Epidermal melanocyte (primary cell): ENCODE measurements around the gene NEU3.
"Not testable (repeated sequence)": the region's sequence is repeated elsewhere in the genome, so short reads cannot be mapped to it uniquely, and the experiment has no call there.

Experiments used
- DNase-seq: peaks from one replicate; pipeline ENCODE4 v3.0.0; 2011; ENCODE audit warnings: low spot score; ENCODE audit not compliant: insufficient read length

The NEU3 gene

DNA sequence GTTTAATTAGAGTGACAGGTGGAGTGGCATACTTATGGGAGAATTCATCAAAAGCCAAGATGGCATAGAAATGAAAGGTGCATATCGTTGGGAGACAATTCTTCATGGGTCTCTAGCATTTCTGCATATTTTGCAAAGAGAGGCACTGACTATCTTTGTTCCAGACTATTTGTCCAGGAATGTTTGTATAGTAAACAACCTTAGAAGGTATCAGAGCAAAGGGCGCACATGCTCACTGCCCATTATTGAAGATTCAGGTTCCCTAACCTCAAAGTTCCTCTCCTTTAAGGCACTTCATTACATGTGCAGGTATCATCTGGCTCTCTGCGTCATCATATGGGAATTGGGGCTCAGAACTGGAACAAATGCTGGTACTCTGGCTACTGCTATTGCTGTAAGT, 4.7 kb upstream of the NEU3 start:
- DNase-seq: no peak

DNA sequence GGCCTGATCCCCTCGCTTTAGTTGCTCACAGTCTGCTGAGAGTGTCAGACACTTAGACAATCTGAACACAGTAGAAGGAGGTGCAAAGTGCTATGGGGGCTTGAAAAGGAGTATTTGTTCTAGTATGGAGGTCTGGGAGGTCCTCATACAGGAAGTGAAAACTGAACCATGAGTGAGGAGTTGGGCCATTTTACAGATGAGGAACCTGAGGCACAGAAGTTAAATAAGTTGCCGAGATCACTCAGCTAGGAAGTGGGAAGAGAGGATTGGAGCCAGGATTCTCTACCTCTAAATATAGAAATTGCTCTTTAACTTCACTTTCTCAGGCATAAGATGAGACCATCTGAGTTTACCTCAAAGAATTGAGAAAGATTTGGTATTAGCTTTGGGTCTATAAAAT, 4.0 kb upstream of the NEU3 start:
- no peak for DNase-seq

DNA sequence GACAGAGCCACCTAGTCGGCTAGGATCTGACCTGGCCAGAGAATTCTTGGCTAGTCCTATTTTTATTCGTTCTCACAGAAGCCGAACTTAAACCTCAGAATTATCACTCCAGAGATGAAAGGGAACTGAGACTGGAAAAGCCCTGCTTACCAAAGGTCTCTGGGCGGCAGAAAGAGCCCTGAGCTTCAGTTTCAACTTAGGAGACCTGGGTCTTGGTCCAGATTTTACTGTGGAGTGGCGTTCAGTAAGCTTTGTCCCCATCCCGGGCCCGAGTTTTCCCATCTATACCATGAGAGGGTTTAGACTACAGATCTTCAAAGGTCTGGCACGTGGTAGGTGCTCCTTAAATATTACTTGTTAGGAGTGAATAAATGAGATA, 516 bp downstream of the NEU3 start:
- no peak for DNase-seq

DNA sequence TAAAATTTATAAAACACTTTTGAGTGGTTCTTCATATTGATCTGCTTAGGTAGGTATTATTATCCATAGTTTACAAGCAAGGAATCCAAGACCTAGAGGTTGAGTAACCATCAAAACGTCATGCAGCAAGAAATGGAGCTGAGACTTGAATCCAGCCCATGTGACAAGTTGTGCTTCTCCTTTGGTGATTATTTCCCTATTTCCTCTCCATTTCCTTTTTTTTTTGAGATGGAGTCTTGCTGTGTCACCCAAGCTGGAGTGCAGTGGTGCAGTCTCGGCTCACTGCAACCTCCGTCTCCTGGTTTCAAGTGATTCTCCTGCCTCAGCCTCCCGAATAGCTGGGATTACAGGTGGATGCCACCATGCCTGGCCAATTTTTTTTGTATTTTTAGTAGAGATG, 1.4 kb downstream of the NEU3 start:
- DNase-seq: not testable (repeated sequence)

DNA sequence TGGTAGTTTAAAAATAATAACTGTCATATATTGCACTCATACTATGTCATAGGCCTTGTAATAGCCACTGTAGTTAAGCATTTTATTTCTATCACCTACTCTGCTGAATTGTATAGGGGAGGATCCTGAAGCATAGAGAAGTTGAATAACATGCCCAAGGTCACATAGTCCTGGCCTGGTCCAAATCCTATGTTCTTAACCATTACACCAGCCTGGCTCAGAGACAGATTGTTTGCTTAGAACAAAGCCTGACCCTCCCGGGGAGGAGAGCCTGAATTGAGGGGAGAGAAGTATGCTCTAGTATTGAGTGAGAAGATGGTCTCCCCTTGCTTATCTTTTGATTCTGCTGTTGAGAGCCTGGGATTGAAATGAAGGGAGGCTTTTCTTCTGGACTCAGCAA, 2.2 kb downstream of the NEU3 start:
- DNase-seq: no peak

DNA sequence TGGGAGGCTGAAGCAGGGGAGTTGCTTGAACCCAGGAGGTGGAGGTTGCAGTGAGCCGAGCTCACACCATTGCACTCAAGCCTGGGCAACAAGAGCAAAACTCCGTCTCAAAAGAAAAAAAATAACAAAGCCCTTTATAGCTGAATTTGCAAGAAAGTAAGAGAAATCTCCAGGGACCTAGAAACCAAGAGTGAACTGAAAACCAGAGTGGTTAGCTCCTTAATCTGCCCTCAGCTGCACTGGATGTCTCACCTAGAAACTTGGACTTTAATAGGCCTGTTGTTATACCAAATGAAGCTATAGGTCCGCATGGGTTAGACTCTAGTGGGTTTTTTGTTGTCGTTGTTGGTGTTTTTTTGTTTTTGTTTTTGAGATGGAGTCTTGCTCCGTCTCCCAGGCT, 4.1 kb downstream of the NEU3 start:
- DNase-seq: no peak

DNA sequence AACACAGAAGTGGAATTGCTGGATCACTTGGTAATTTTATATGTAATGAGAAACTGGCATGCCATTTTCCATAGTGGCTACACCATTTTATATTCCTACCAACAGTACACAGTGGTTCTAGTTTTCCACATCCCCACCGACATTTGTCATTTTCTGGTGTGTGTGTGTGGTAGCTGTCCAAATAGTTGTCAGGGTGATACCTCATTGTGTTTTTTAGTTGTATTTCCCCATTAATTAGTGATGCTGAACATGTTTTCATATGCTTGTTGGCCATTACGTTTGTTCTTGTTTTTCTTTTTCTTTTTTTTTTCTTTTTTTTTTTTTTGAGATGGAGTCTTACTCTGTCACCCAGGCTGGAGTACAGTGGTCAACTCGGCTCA, 12.2 kb downstream of the NEU3 start:
- DNase-seq: no peak

DNA sequence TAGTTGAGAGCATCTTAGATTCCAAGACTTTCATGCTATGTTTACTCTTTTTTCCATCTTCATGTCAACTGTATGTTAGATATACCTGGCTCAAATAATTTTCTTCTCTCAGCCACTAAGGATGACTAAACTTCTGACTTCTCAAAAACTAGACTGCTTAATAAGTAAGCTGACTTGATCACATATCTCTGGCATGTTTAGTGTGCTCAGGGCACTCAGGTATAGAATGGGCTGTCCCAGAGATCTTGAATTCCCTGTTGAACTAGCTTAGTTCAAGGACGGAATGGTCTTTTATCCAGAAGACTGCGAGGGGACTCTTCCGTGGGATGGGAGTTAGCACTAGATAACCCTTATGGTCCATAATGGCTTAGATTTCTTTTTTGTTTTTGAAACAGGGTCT, 13.0 kb downstream of the NEU3 start:
- no peak for DNase-seq

DNA sequence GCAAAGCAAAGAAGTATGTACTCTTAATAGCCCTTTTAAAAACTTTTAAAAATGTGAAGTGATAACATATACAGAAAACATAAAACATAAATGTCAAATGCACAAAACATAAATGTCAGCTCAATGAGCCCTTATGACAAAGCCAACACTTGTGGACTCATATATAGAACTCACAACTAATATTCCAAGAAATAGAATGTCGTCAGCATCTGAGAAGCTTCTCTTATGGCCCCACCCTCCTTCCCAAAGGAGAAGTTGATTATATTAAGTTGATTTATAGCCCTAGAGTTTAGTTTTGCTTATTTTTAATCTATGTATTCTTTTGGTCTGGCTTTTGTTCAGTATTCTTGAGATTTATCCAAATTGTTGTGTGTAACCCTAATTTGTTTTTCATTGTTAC, 13.8 kb downstream of the NEU3 start:
- DNase-seq: no peak

DNA sequence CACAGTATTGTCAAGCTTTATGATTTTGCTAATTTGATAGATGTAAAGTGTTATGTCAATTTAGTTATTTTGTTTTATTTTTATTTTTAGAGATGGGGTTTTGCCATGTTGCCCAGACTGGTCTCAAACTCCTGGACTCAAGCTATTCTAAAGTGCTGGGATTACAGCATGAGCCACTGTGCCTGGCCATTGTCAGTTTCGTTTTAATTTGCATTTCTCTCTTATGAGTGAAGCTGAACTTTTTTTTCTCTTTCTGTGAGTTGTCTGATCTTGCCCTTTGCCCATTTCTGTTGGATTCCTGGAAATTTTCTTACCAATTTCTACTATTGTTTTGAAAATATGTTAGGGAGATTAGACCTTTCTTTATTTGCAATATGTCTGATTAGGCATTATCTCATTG, 15.5 kb downstream of the NEU3 start:
- no peak for DNase-seq

DNA sequence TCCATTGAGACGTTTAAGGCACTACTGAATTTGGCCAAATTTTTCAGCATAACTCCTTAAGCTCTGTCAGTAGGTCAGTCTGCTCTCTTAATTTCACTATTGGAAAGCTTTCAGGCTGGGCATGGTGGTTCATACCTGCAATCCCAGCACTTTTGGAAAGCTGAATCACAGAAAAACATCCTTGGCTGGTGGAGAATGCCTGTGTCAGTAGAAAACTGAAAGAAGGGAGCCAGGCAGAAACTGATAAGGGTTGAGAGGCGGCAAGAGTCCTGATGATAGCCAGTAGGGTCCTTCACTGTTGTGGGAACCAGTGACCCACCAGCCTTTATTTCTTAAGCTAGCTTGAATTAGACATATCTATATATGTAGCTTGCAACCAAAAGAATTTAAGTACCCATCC, 22.6 kb downstream of the NEU3 start:
- DNase-seq: no peak

DNA sequence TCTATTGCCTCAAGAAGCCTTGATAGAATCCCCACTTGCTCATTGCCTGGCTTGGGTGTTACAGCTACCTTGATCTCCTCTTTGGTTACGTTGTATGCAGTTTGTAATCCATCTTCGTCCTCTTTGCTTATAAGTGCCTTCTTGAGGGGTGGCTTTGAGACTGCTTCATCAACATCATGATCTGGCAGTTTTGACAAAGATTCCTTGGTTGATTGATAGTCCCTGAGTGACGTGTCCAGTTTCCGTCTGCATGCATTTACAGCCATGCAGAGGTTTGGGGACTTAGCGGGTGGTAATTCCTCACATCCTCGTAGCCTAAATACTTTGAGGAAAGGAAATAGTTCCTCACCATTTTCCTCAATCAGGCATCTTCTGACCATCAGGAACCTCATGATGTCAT, 23.1 kb downstream of the NEU3 start:
- no peak for DNase-seq

DNA sequence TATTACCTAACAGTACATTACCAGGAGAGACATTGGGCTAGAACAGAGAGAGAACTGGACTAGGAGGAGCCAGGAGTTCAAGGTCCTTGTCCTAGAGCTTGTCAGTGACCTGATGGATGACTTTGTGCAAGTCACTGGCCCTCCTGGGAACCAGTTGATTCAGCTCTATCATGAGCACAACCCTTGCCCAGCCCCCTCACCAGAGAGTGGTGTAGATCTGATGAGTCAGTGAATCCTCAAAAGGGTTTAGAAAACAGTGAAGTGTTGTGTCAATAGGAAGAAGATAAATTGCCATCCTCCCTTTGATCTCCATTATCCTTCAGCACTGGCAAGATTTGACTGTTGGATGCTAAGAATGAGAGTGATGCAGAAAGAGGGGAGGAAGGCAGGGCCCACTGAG, 24.3 kb downstream of the NEU3 start:
- no peak for DNase-seq

DNA sequence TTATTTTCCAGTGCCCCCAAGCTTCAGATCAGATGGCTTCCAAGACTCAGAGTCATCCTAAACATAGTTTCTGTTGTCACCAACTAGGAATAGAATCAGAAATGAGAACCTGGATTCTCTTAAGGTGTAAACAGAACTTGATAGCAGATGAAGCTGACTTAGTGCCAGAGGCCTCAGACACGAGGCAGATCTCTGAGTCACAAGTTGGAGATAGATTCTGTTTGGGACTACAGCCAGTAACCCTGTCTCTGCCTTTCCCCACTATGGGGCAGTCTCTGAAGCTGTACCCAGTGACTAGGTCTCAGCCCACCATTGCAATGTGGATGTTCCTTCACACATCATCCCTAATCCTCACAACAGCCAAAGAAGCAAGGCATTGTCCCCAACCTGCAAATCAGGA, 25.4 kb downstream of the NEU3 start:
- no peak for DNase-seq

DNA sequence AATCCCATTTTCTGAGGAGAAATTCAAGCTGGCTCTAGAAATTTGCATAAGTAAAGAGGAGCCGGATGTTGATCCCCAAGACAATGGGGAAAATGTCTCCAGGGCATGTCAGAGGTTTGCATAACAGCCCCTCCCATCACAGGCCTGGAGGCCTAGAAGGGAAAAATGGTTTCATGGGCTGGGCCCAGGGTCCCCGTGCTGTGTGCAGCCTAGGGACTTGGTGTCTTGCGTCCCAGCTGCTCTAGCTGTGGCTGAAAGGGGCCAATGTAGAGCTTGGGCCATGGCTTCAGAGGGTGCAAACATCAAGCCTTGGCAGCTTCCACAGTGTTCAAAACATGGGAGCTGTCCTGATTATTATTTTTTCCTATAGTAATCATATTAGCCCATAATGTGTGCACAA, 30.5 kb downstream of the NEU3 start:
- DNase-seq: not testable (repeated sequence)

DNA sequence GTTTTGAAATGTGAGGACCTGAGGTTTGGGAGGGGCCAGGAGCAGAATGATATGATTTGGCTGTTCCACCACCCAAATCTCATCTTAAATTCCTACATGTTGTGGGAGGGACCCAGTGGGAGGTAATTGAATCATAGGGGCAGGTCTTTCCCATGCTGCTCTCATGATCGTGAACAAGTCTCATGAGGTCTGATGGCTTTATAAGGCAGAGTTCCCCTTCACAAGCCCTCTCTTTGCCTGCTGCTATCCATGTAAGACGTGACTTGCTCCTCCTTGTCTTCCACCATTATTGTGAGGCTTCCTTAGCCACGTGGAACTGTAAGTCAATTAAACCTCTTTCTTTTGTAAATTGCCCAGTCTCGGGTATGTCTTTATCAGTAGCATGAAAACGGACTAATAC, 31.6 kb downstream of the NEU3 start:
- DNase-seq: not testable (repeated sequence)

DNA sequence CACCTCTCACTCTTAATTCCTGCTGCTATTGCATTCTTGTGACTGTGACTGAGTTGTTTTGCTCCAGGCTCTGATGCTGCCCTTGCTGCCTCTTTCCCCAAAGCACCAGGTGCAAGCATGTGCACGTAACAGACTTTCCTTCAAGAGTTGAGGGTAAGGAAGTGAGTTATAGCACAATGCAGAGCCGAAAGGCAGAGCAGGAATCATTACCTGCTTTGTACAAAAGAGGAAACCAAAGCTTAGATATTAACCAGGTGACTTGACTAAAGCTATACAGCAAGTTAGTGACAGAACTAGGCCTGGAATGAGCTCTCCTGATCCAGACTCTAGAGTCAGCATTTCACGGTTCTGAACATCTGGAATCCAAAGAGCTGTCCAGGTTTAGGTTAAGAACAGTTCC, 33.6 kb downstream of the NEU3 start:
- DNase-seq: no peak

DNA sequence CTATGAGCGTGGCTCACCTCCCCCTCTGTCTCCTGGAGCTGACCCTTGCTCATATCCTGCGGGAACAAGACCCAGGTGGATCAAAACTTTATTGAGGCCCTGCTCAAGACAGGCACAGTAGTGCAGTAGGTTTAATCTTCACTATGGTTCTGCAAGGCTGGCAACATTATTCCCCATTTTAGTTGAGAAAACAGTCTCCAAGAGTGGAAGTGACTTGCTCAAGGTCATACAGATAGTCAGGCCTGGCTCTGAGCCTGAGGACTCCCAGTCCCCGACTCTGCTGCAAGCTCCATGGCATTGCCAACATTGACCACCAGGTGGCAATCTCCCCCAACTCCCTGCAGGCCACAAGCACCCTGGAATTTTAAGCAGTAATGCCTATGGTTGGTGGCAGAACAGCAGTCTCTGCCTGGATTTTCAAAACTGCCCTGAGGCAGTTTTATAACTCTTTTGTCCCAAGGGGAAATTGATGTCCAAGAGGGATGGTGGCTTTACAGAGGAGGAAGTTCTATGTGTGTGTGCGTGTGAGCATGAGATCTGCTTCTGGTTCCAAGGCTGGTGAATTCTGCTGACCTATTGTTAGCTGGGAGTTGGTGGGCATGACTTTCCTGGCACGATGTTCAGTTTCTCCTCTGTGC, 34.1 kb downstream of the NEU3 start:
- DNase-seq: peak; percentile 81

DNA sequence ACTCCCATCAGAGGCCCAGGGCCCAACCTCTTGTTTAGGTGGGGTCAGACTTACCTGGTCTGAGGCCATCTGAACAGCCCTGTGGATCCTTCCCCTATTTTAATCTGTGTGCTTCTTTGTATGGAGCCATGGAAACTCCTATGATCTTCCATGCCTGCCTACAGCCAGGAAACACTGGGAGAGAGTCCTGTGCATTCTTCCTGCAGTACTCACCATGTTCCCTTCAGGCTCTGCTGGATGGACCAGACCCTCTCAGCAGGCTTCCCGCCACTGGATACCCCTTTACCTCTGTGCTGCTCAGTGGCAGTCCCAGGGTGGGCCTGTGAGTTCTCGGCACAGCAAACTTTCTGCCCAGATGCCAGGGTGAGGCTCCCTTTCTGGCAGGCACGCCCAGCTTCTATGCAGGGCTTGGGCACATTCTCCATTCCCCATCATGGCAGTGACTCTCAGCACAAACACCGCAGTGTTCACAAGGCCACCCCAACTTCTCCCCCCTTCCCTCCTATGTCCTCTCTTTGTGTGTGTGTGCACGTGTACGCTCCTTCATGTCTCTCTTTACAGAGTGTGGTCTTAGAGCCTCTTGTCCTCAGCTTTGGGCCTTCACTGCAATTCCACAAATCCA, 34.8 kb downstream of the NEU3 start:
- DNase-seq: no peak

DNA sequence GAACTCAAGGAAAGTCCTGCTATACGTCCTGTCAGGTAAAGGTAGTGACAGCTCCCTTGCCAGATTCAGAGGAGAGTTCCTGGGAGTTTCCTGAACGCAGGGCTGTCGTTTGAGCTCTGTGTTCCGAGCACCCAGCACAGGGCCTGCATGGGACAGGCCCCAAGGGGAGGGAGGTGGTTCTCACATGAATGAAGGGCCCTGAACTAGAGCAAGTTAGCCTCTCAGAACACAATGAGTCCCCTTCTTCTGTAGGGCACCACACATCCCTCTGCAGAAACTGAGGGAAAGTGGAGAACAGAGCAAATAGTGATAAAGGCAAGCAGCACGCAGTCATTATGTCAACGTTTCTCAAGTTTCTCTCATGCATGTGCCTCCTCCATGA, 35.3 kb downstream of the NEU3 start:
- peak; percentile 50 for DNase-seq

DNA sequence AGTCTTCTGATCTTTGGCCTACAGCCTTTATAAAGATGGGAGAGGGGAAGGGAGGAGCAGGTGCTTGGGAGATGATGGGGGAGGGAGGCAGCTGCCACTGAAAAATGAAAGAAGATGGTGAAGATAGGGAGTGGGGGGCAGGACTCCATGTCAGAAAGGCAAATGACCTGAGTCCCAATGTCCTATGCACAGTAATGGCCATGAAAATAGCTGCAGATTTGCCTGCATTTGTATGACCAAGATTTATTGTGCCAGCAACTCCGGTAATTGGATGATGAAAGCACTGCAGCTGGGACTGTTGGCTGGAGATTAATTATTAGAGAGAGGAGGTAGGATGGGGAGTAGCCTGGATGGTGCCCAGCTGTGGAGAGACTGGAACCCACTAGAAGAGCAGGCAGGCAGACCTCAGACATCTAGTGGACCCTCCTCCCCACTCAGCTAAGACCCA, 36.1 kb downstream of the NEU3 start:
- DNase-seq: no peak

DNA sequence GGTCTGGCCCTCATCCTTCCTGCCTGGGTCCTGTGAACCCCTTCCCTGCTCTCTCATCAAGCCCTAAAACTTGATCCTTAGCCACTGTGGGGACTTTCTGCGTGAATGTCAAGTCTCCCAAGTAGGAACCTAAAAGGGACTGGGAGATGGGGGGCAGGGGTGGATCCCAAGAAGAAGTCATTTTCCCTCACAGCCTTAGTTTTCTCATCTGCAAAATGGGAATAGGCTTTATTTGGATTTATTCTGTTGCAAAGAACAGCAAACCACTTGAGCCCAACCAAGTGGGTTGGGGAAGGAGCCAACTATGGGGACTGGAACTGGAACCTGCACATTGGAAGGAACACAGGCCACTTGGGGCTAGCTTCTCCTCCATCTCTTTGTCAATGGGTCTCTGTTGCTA, 36.8 kb downstream of the NEU3 start:
- DNase-seq: no peak

DNA sequence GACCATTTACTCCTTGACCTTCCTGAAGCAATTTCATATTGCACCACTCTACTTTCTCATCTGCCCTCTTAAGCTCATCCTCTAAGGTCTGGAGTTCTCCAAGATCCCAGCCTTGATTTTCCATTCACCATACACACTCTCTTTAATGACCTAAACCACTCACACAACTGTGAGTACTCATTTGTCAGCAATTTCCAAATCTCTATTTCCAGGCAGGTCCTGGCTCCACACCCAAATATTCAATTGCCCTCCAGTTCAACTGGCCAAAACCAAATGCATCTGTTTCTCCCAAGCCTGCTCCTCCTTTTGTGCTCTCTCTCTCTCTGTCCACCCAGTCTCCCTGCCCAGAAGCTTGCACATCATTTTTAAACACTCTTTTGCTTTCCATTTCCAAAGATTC, 39.6 kb downstream of the NEU3 start:
- no peak for DNase-seq

DNA sequence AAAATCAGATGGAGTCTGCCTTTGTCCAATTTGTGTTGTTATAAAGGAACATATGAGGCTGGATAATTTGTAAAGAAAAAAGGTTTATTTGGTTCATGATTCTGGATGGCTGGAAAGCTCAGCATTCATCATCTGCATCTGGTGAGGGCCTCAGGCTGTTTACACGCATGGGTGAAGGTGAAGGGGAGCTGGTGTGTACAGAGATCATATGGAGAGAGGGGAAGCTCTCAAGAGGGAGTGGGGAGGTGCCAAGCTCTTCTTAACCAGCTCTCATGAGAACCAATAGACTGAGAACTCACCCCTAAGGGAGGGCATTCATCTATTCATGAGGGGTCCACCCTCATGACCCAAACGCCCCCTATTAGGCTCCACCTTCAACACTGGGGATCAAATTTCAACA, 40.0 kb downstream of the NEU3 start:
- no peak for DNase-seq
